HUES64 (cell line): ENCODE results near the gene ST8SIA6.

Source experiments
- H3K27ac ChIP-seq: 2 replicates; pipeline ENCODE4 v1.7.0; 2013; ENCODE audit warnings: low read depth, low read length, inconsistent platforms
- H3K27me3 ChIP-seq: 2 replicates; pipeline ENCODE4 v1.6.1; 2013; ENCODE audit warnings: mild to moderate bottlenecking, low read length; ENCODE audit not compliant: insufficient read depth
- H3K36me3 ChIP-seq: 2 replicates; pipeline ENCODE4 v1.6.1; 2013; ENCODE audit warnings: mild to moderate bottlenecking, low read length; ENCODE audit not compliant: insufficient read depth
- H3K4me1 ChIP-seq: 2 replicates; pipeline ENCODE4 v1.6.1; 2013; ENCODE audit warnings: mild to moderate bottlenecking, low read length, moderate library complexity; ENCODE audit not compliant: insufficient read depth
- H3K4me3 ChIP-seq: 2 replicates; pipeline ENCODE4 v1.5.1; 2013; ENCODE audit warnings: mild to moderate bottlenecking, low read length, moderate library complexity
- H3K9ac ChIP-seq: 2 replicates; pipeline ENCODE4 v1.6.1; 2013; ENCODE audit warnings: mild to moderate bottlenecking, low read depth, low read length
- H3K9me3 ChIP-seq: 2 replicates; pipeline ENCODE4 v1.6.1; 2013; ENCODE audit warnings: low read depth, low read length; ENCODE audit not compliant: insufficient read depth
- WGBS: fragments of 150-250, 120-280 bp; methylation state at CpG from one replicate; pipeline ENCODE4 v1.1.7; 2013; ENCODE audit warnings: missing lambda C conversion rate; 5-methylcytosine and 5-hydroxymethylcytosine counted together

ST8SIA6 gene

GRCh38 chr10:17435953-17436352, 18.4 kb downstream of the ST8SIA6 start:
- 96% methylated on average over 4 of the region's 4 CpGs for WGBS
- Histone ChIP-seq H3K27ac (no peak overlapping the region), H3K9ac (no peak overlapping the region), H3K4me1 (no peaks in the 10 kb centered on the region), H3K9me3 (no peaks in the 10 kb centered on the region), H3K36me3 (no peaks in the 10 kb centered on the region), H3K27me3 (no peaks in the 10 kb centered on the region), H3K4me3 (no peak overlapping the region)

GRCh38 chr10:17435187-17435586, 19.2 kb downstream of the ST8SIA6 start:
- no peaks in the 10 kb centered on the region for H3K9me3 ChIP-seq
- H3K4me1 ChIP-seq: no peaks in the 10 kb centered on the region
- no peak overlapping the region for H3K27ac ChIP-seq
- H3K36me3 ChIP-seq: no peaks in the 10 kb centered on the region
- H3K4me3 ChIP-seq: no peak overlapping the region
- no peaks in the 10 kb centered on the region for H3K27me3 ChIP-seq
- H3K9ac ChIP-seq: no peak overlapping the region

DNA sequence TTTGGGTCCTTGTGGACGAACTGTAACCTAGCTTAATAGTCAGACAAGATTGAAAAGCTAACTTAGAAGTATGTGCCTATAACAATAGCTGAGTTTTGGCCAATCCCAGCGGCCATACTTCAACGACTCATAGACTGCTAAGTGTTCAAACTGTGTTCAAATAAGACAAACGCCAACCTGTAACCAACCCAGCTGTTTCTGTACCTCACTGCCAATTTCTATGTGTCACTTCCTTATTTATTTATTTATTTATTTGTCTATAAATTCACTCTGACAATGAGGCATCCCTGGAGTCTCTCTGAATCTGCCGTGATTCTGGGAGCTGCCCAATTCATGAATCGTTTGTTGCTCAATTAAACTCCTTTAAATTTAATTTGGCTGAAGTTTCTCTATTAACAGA, 21.7 kb downstream of the ST8SIA6 start:
- no peak overlapping the region for H3K4me3 ChIP-seq

GRCh38 chr10:17431871-17432311, 22.5 kb downstream of the ST8SIA6 start:
- H3K4me3 ChIP-seq: no peak overlapping the region
- H3K9ac ChIP-seq: no peak overlapping the region
- H3K36me3 ChIP-seq: no peaks in the 10 kb centered on the region
- H3K27ac ChIP-seq: no peak overlapping the region
- WGBS: 90% methylated on average over 7 of the region's 7 CpGs
- peaks cover 5% of the 10 kb centered on the region; the same call in 1 of the 2 replicates for H3K4me1 ChIP-seq
- no peaks in the 10 kb centered on the region for H3K27me3 ChIP-seq
- no peaks in the 10 kb centered on the region for H3K9me3 ChIP-seq

More for the DNA sequence above, 21.7 kb downstream of the ST8SIA6 start:
- Histone ChIP-seq H3K9me3 (no peaks in the 10 kb centered on the region), H3K4me1 (peaks cover 5% of the 10 kb centered on the region; the same call in 1 of the 2 replicates), H3K27ac (no peak overlapping the region), H3K36me3 (no peaks in the 10 kb centered on the region), H3K27me3 (no peaks in the 10 kb centered on the region), H3K9ac (no peak overlapping the region)
- 92% methylated on average over 6 of the region's 6 CpGs for WGBS

DNA sequence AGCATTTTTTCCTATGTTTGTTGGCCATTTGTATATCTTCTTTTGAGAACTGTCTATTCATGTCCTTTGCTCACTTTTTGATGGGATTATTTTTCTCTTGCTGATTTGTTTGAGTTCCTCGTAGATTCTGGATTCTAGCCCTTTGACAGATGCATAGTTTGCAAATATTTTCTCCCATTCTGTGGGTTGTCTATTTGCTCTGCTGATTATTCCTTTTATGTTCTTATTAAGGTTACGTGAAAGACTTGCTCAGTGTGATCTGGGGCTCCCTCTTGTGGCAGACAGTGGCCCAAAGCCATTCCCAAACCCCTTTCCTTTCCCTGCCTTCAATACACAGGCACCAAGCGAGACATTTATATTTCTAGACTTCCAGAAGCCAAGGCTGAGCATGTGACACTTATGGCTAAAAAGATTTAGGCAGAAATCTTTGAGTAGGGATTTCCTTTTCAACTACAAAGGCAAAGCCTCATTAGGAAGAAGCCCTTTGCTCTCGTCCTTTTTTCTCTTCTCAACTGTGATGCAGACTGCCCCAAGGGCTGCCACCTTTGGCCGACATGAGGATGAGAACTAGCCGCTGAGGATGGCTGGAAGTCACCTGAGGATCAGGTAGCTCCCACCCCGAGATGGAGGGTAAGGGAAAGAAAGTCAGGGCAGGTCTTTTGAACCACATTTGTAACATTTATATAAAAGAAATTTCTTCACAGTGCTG, 23.6 kb downstream of the ST8SIA6 start:
- Histone ChIP-seq H3K36me3 (no peaks in the 10 kb centered on the region), H3K27ac (no peak overlapping the region), H3K27me3 (no peaks in the 10 kb centered on the region), H3K4me3 (no peak overlapping the region), H3K4me1 (peaks cover 5% of the 10 kb centered on the region; the same call in 1 of the 2 replicates), H3K9ac (no peak overlapping the region), H3K9me3 (no peaks in the 10 kb centered on the region)
- 38% methylated on average over 7 of the region's 7 CpGs for WGBS

GRCh38 chr10:17429490-17429889, 24.9 kb downstream of the ST8SIA6 start:
- 94% methylated on average over 6 of the region's 6 CpGs for WGBS
- Histone ChIP-seq H3K9ac (no peak overlapping the region), H3K27ac (no peak overlapping the region), H3K9me3 (no peaks in the 10 kb centered on the region), H3K4me1 (peaks cover 5% of the 10 kb centered on the region; the same call in 1 of the 2 replicates), H3K36me3 (no peaks in the 10 kb centered on the region), H3K4me3 (no peak overlapping the region), H3K27me3 (no peaks in the 10 kb centered on the region)

GRCh38 chr10:17428351-17429097, 25.9 kb downstream of the ST8SIA6 start:
- Histone ChIP-seq H3K9ac (no peak overlapping the region), H3K27me3 (no peaks in the 10 kb centered on the region), H3K9me3 (no peaks in the 10 kb centered on the region), H3K4me3 (no peak overlapping the region), H3K4me1 (peaks cover 5% of the 10 kb centered on the region; the same call in 1 of the 2 replicates), H3K36me3 (no peaks in the 10 kb centered on the region), H3K27ac (no peak overlapping the region)
- WGBS: 85% methylated on average over 16 of the region's 17 CpGs

DNA sequence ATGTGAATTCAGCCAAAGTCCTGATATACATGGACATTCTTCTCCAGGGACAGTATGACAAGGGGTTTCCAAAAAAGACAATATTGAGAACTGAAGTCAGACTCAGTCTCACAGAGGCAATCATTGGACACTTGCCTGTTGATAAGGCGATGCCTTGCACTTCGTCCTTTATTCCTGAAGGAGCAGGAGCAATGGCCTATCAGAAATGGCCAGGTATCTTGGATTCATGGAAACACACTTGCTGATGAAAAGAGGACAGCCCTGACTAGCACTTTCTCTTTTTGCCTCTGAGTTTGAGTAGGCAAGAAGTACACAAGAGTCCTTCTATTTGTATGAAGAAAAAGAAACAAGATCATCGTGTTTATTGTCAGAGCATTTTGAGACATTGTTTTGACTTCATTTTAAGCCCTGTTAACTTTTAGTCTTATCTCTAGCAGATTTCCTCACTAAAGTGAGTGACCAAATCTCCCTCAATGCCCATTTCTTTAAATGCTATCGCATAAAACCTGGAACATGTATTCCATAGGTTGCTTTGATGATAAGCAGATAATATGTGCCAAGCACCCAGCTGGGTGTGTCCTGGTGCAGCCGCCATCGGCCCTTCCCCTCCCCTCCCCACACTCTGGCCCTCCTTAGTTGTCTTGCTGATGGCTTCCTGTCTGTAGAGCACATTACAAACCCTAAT, 26.6 kb downstream of the ST8SIA6 start:
- H3K36me3 ChIP-seq: no peaks in the 10 kb centered on the region
- H3K27ac ChIP-seq: no peak overlapping the region

DNA sequence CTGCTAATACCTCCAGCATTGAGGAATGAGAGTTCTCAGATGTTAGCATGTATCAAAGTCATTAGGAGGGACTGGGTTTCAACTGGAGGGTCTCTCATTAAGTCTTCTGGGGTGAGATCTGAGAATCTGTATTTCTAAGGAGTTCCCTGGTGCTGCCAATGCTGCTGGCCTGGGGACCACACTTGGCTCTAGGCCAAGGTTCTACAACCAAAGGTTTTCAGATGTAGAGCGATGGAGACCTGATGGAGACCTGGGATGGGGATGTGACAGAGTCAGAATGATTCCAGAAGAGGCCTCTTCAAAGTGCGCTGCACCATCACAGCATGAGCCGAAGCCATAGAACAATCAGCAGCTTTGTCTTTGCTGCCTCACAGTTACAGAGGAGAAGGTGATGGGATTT, 27.2 kb downstream of the ST8SIA6 start:
- Histone ChIP-seq H3K9me3 (no peaks in the 10 kb centered on the region), H3K27ac (no peak overlapping the region), H3K27me3 (no peaks in the 10 kb centered on the region), H3K4me1 (peaks cover 5% of the 10 kb centered on the region; the same call in 1 of the 2 replicates), H3K36me3 (no peaks in the 10 kb centered on the region), H3K4me3 (no peak overlapping the region), H3K9ac (no peak overlapping the region)
- 92% methylated on average over 3 of the region's 3 CpGs for WGBS

More for the DNA sequence above, 26.6 kb downstream of the ST8SIA6 start:
- Histone ChIP-seq H3K27me3 (no peaks in the 10 kb centered on the region), H3K9ac (no peak overlapping the region), H3K4me1 (peaks cover 5% of the 10 kb centered on the region; the same call in 1 of the 2 replicates), H3K9me3 (no peaks in the 10 kb centered on the region), H3K4me3 (no peak overlapping the region)
- WGBS: 83% methylated on average over 6 of the region's 6 CpGs

DNA sequence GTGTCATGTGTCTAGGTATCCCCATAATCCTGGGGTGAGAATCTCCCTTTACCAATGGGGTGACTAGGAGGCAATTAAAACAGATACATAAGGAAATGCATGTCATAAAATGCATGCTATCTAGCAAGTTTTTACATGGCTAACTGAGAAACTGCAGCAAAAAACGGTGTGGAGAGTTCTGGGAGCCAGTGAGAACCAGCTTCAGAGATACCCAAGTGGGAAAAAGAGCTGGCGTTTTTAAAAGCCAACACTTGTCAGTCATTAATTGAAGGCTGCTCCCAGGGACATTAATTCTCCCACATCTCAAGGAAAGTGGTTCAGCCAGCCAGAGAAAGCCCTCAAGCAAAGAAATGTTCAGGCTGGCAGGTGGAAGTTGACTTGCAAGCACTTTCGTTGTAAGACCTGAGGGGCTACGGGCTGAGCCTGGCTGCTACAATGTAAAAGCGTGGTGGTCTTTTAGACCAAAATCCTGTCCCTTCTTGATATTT, 28.1 kb downstream of the ST8SIA6 start:
- H3K36me3 ChIP-seq: no peaks in the 10 kb centered on the region
- no peak overlapping the region for H3K9ac ChIP-seq
- WGBS: 94% methylated on average over 5 of the region's 5 CpGs
- H3K4me1 ChIP-seq: peaks cover 5% of the 10 kb centered on the region; the same call in 1 of the 2 replicates
- H3K27ac ChIP-seq: no peak overlapping the region
- H3K4me3 ChIP-seq: no peak overlapping the region
- no peaks in the 10 kb centered on the region for H3K9me3 ChIP-seq
- H3K27me3 ChIP-seq: no peaks in the 10 kb centered on the region
